GM10266 (cell line): ENCODE measurements around the gene RREB1.
A peak's percentile ranks its signal among the peaks of the same experiment; 100 is the strongest.

ENCODE experiments used
- DNase-seq: peaks from one replicate; pipeline ENCODE4 v3.0.0; 2012; ENCODE audit errors: extremely low spot score
- TF ChIP-seq, protein P1 (sequence below): IDR thresholded peaks from 2 replicates; pipeline ENCODE4 v1.5.1; 2012; ENCODE audit warnings: mild to moderate bottlenecking, low read depth; ENCODE audit not compliant: control insufficient read depth, insufficient read depth; ENCODE audit errors: missing control alignments

The RREB1 gene

DNA sequence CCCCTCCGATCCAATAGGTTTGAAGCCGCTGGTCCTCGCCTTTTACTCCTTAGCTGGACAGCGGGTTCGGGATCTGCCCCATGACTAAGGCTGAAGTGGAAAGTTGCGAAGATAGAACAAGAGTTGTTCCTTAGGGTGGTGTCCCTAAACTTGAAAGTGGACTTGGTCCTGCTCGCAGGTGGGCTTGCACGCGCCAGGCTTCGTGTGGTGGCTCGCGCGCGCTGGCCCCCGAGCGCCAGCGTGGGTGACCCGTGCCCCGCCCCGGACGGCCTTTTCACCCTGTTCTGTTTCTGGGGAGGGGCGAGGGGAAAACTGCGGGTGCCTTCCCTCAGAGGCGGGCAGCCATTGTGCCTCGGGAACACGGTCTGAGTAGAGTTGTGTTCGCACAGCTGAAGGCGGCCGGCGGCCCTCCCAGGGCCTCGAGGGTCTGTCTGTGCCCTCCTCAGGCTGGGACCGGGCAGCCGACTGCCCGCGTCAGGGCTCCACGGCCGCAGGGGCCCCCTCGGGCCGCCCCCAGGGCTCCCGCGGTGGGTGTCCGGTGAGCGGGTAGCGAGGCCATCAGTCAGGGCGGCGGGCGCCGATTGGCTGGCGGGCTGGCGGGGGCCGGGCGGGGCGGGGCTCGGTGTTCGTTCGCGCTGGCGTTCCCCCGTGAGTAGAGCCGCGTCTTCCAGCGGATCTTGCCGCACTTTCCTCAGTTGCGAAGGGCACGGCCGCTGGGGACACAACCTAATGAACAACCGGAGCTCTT, 33.0 kb downstream of the RREB1 start:
- TF ChIP-seq, protein P1, sequence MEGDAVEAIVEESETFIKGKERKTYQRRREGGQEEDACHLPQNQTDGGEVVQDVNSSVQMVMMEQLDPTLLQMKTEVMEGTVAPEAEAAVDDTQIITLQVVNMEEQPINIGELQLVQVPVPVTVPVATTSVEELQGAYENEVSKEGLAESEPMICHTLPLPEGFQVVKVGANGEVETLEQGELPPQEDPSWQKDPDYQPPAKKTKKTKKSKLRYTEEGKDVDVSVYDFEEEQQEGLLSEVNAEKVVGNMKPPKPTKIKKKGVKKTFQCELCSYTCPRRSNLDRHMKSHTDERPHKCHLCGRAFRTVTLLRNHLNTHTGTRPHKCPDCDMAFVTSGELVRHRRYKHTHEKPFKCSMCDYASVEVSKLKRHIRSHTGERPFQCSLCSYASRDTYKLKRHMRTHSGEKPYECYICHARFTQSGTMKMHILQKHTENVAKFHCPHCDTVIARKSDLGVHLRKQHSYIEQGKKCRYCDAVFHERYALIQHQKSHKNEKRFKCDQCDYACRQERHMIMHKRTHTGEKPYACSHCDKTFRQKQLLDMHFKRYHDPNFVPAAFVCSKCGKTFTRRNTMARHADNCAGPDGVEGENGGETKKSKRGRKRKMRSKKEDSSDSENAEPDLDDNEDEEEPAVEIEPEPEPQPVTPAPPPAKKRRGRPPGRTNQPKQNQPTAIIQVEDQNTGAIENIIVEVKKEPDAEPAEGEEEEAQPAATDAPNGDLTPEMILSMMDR: no peak
- peak; percentile 93 for DNase-seq

DNA sequence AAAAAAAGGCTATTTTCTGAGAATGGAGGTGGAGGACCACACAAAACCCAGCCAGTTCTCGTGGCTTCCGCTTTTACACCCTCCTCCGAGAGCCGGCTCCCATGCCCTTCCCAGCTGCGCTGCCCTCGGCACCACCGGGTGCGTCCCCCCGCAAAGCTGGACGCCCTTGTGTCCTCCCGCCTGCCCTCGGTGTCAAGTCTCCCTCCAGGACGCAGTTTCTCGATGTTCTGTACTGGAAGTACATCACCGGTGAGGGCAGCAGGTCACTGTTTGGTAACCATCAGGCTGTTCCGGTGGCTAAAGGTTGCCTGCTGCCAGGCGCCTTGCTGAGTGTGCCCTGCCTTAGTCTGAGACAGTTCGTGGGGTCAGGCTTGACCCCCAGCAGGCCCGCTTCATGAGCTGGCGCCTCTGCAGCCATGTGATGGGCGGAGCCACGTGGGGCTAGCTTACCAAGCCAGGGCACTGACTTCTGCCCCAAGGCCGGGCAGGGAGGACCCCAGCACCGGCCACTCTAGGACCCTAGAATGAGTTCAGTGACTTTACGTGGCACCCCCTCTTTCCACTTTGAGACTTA, 34.6 kb downstream of the RREB1 start:
- TF ChIP-seq, protein P1: no peak
- DNase-seq: no peak

DNA sequence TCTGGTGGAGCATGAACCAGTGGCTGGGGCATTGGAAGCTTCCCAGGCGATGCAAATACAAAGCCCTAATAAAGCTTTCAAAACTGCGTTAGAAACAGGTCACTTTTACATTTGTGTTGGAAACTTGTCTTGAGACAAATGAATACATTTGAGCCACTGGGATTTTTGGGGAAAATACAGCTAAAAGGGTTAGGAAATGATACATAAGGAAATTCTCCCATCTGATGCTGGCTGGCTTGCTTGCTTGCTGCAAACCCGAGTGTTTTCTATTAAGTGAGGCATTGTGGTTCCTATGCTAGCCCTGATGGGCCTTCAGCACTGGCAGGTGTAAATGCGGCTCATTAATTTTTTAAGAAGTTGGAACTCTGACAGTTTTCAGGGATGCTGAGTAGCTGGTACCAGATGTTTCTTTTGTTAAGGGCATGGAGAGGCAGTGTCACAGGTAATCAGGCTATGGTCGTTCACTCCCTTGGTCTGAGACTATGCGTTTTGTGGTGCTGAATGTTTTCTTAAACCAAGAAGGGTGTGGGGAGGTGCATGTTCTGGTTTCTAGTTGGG, 35.2 kb downstream of the RREB1 start:
- TF ChIP-seq, protein P1: no peak
- no peak for DNase-seq

DNA sequence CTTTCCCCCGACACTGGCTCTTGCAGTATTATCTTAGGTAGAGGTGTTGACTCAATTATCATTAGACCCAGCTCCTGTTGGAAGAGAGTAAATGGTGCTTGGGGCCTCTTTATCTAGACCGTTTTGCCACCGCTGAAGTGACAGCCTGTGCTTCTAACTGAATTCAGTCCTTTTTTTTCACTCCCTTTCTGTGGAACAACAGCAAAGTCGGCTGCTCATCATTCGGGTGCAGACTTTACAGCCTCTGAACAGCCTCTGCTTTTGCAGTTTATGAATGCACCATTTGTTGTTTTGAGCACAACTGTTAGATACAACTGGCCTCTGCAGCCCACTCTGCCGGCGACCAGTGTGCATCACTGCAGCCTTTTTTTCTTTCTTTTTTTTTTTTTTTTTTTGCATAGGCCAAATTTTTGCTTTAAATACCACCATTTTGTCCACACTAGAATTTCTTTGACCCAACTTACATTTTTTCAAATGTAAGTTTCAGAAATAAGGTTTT, 35.8 kb downstream of the RREB1 start:
- DNase-seq: no peak
- TF ChIP-seq, protein P1: no peak

DNA sequence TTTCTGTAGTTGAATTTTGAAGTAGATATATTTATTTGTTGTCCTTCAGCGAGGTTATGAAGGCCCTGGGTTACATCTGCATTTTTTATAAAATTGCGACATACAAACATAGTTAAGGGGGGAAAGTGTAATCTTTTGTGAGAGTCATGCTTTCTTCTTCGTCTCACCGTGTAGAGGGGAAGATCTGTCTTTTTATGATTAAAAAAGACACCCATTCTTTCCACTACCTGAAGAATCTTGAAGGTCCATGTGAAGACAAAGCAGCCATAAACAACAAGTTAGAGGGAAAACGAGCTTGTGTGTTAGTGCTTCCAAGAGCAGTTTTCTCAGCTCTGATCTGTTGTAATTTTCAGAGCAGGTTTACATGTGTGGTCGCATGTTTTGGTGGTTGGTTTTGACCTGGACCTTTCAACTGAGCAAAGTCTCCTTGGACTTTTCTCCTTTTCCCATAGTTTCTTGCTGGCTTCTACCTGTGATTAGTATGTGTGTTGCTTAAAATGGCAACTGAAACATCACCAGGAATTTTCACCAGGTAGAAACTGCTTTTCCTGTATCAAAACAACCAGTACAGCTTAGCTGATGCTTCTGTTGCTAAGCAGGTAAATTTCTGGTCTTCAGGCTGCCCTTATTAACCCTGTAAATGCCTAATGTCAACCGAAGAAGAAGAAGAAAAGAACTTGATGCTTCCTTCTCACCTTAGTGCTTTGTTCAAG, 37.3 kb downstream of the RREB1 start:
- TF ChIP-seq, protein P1: no peak
- no peak for DNase-seq

DNA sequence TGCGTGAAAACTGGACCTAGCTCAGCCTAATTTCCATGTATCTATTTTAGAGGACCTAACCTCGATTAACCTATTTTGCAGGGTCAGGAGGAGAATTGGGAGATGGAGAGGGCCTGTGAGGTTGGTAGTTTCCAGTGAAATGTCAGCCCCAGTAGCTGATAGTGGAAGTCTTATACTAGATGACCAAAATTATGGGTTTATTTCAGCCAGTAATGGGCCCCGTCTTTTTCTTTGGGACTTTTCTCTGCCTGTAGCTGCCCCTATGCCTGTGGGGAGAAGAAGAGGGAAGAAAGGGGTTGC, 37.8 kb downstream of the RREB1 start:
- TF ChIP-seq, protein P1: no peak
- DNase-seq: no peak
